22Rv1 (cell line): Measurements from ENCODE around the gene AUTS2.

Experiments
- ZFX ChIP-seq: fragments of 450-650 bp; IDR thresholded peaks from 2 replicates; pipeline ENCODE4 v1.6.1; 2017; ENCODE audit warnings: antibody characterized with exemption, borderline replicate concordance
- TF ChIP-seq, protein P1 (sequence below): fragments of 450-650 bp; IDR thresholded peaks from 2 replicates; pipeline ENCODE4 v1.5.1; 2017; ENCODE audit warnings: mild to moderate bottlenecking

DNA sequence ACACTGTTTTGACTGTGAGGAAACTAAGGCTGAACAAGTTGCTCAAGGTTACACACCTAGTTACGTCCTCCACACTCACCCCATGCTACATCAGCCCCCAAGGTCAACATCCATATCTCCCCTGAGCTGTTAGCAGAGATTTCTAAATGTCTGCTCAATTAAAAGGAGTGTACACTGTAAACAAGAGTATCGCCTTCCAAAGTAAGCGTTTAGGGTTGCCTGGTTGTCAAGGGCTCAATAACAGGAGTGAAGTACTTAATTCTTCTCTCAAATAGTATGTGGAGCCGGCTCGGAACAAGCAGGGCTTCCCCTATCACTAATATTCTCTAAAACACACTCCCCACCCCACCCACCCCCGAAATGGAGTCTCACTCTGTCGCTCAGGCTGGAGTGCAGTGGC lies 1120.8 kb downstream of the AUTS2 start:
- TF ChIP-seq, protein P1, sequence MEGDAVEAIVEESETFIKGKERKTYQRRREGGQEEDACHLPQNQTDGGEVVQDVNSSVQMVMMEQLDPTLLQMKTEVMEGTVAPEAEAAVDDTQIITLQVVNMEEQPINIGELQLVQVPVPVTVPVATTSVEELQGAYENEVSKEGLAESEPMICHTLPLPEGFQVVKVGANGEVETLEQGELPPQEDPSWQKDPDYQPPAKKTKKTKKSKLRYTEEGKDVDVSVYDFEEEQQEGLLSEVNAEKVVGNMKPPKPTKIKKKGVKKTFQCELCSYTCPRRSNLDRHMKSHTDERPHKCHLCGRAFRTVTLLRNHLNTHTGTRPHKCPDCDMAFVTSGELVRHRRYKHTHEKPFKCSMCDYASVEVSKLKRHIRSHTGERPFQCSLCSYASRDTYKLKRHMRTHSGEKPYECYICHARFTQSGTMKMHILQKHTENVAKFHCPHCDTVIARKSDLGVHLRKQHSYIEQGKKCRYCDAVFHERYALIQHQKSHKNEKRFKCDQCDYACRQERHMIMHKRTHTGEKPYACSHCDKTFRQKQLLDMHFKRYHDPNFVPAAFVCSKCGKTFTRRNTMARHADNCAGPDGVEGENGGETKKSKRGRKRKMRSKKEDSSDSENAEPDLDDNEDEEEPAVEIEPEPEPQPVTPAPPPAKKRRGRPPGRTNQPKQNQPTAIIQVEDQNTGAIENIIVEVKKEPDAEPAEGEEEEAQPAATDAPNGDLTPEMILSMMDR = no peak
- no peak for TF ChIP-seq ZFX
